GDM1 (cell line): ENCODE results near the gene LRRFIP2.
A peak's percentile ranks its signal among the peaks of the same experiment; 100 is the strongest.

ENCODE experiments used
- DNase-seq: peaks from one replicate; lab custom pipeline; 2025; lab: John Stamatoyannopoulos, UW

The LRRFIP2 gene

DNA sequence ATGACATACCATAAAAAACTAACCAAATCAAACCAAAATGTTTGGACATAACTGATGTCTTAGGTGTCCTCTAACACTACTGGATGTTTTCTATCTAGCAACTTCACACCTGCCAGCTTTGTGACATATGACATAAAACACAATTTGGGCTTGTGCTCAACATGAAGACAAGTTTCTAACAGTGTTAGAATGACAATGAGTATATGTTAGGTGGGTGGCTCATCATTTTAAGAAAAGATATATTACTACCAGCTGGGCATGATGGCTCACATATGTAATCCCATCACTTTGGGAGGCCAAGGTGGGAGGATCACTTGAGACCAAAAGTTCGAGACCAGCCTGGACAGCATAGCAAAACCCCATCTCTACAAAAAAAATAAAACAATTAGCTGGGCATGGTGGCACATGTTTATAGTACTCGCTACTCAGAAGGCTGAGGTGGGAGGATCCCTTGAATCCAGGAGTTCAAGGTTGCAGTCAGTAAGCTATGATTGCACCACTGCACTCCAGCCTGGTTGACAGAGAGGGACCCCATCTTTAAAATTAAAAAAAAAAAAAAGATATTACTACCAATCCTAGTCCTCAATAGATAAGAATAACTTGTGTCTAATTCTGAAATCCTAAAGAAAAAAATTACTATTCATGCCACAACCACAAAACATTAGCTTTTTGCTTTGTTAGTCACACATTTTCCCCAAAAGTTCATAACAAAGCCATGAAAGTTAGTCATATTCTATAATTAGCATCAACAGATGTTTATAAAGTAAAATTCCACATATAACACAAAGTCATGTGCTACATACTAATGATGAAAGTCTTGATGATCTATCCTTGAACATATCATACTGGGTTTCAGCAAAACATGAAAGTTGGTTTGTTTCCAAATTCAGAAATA, 59.9 kb downstream of the LRRFIP2 start:
- no peak for DNase-seq

DNA sequence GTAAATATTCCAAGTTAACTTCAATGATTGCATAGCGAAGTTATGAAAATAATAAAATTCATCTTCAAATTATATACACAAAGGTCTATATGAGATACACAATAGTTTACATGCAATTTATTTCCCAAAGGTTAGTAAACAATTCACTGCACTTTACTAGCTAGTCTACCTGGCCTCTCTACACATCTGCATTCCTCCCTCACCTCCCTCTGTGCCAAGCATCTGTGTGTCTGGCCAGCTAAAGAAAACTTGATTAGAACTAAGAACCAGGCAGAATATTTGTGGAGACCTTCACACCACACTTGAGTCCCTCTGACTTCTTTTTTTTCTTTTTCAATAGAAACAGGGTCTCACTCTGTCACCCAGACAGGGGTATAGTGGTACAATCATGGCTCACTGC, 61.4 kb downstream of the LRRFIP2 start:
- no peak for DNase-seq

DNA sequence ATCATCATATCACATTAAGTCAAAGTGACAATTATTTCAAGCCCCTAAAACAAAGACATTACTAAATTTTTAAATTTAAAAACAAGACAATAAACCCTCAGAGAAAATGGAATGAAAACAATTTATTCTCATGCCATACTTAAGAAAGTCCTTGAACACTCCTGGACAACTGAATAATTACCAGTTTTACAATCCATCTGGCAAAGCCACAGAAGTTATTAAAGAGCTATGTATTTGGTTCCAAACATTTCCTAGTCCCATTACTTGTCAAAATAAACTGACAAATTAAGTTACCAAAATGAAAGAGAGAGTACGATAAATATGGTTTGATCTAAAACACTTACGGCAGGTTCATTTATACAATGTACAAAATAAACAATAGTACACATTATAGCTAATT, 63.2 kb downstream of the LRRFIP2 start:
- no peak for DNase-seq

DNA sequence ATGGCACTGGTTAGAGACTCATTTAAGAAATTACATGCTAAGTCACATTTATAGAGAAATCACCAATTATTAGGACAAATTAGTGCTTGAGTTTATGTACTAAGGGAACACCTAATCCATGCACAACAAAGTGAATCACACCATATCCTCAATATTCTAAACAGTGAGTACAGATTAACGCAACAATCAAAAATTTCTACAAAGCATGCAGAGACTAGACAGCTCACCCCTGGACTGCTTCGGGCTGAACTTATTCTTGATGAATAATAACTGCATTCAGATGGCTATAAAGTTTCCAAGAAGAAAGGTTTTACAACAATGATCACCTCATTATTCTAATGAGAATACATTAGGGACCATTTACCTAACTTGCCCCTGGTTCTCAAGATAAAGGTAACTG, 66.5 kb downstream of the LRRFIP2 start:
- no peak for DNase-seq

DNA sequence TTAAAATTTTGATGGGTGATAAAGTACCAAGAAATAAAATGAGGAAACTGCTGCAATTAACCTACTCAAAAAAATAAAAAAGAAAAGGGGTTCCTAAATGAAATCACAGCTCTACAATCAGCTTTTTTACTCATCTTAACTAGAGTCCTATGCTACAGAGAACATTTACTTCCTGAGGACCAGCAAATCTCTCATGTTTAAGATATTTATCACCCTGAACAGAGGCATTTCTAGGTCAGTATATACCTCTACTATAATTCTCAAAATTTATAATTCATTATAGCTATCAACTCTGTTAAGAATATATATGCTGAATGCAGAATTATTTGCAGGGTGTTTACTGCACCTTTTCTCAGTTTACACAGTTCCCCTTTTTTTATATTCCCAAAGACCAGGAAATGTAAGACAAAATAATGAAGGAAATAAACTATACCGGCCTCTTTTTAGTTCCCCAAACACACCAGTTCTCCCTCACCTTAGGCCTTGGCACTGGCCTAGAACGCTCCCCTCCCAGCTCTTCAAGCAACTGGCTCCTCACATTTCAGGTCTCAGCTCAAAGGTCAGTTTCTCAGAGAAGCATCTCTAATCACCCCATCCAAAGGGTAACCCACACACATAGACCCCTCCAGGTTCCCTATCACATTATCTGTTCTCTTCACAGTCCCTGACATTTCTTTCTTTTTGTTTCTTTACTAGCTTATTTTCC, 71.1 kb downstream of the LRRFIP2 start:
- peak; percentile 10 for DNase-seq

DNA sequence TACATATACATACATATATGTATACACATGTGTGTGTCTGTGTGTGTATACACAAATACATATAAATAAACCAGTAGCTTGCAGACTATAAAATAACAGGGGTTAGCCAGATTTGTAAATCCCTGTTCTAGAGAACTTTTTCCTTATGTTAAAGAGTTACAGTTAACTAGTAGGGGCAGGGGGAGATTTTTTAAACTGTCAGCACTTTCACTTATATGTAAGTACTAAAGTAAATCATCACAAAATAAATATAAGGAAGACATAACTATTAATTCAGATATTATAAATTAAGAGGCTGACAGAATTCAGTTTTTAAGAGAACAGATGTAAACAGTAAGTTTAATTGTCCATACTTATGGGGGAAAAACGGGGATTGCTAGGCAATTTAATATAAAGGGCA, 74.0 kb downstream of the LRRFIP2 start:
- no peak for DNase-seq

DNA sequence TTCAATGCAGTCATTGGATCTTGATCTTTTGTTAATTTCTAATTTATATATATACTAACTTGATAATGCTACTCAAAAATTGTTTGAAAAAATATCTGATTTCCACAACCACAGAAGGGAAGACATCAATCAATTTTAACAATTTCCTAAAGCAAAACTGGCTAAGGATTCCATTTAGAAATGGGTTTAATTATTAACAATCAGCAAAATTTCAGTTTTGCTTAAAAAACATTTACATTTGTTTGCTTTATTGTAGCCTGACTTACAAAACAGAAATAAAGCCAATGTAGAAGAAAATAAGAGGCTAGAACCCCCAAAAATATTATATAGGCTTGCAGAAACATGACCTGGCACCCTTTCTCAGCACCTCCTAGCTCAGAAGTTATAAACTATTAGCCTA, 74.9 kb downstream of the LRRFIP2 start:
- no peak for DNase-seq

DNA sequence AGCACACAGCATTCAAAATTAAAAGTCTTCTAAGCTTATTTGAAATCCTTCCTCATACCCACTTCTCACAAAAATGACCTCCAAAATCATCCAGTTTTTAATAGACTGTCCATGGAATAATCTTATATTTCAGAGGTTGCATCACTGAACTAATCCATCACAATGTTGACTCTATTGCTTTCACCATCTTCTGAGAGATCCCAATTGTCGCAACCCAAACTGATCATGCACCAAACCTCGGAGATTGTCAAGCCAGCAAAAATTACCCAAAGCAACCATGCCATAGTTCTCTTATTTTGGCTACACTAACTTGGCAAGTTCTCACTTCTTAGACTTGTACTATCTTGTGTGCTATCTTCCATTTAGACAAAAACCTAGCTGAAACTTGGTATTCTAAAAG, 75.5 kb downstream of the LRRFIP2 start:
- no peak for DNase-seq

DNA sequence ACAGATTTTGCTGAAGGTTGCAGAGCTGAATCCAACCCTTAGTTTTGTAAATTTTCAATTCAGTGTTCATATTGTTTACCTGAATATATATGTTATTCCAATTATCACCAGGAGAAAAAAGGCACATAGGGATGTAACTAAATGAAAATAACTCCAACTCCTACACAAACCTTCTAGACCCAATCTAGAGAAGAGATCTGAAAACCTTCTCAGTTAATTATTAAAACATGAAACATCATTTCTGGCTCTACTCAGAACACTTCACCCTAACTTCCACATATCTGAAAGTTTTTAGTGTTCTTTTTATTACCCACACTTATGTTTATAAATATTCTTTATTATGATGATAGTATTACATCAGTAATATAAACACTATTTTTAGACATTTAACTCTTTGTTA, 76.6 kb downstream of the LRRFIP2 start:
- no peak for DNase-seq

DNA sequence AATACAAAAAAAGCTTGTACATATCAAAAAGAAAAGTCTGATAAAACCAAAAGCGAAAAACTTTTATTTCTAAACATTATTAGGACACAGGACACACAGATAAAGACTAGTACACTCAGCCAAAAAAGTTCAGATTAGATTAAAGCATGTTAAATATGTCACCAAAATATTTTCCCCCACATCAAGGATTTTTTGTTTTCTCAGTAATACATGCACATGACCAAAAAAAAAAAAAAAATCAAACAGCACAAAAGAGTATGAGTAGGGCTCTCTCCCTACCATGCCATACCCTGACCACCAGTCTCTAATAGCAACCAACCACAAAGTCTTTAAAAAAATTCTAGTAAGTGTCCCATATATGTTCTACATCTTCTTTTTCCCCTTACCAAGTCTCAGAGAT, 77.4 kb downstream of the LRRFIP2 start:
- no peak for DNase-seq

DNA sequence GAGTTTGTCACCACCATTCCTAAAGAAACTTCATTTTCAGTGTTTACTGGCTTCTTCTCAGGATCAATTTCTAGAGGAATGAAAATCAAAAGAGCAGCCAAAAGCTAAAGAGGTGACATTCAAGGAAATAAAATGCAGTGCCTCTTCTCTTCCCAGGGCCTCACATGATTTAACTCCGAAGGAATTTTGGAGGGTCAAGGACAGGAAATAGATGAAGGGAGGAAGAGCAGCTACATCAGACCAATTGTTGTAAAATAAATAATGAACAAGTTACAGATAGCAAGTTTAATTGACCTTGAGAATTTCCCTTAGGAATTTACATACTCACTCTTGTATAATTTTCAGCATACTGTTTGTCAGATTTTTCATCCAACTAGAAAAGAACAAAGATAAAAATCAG, 78.1 kb downstream of the LRRFIP2 start:
- DNase-seq, result no peak

DNA sequence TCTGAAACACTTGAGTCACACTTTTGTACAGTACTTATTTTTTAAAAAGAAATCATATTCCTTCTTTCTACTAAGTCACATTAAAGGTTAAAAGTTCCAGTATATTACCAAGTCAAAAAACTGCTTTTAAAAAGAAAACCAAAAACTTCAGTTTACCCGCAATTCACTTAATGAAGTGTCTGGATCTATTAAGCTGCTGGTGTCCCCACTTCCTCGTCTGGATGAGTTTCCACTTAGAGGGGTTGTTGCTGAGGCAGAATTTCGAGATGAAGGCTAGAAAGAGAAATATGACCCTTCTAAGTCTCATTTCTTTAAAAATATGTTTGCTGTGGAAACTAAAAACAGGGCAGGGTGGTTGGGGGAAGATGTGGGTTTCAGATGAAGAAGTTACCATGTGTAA, 79.7 kb downstream of the LRRFIP2 start:
- no peak for DNase-seq

DNA sequence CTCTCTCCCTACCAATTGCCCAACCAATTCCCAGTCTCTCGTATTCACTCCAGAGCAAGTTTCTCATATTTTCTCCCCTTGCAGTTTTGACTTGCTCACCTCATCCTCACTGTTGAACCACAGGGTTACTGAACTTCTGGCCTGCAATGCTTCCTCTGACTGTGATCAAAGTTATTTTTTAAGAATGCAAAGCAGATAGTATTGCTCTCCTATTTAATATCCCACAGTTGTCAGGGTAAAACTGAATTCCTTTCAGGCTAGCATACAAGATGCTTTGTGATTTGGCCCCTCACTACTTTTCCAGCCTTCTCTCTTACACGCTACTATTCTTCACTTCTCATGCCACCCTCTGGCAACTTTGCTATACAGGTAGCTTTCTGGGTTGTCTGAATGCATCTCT, 80.9 kb downstream of the LRRFIP2 start:
- no peak for DNase-seq

DNA sequence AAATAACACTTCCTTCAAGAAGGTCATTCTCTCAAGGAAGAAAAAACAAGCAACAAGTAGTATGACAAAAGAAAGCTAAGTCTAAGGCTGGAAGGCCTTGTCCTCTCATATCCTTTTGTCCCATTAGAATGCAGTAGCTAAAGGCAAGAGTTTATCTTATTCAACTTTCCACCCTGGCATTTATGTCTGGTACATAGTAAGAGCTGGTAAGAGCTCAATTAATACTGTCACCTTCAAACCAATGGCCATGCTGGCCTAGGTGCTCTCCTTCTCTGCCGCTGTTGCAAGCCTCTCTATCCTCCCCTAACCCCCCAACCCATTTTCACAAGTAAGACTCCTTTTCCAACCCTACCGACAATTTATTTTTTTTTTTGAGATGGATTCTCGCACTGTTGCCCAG, 81.9 kb downstream of the LRRFIP2 start:
- no peak for DNase-seq

DNA sequence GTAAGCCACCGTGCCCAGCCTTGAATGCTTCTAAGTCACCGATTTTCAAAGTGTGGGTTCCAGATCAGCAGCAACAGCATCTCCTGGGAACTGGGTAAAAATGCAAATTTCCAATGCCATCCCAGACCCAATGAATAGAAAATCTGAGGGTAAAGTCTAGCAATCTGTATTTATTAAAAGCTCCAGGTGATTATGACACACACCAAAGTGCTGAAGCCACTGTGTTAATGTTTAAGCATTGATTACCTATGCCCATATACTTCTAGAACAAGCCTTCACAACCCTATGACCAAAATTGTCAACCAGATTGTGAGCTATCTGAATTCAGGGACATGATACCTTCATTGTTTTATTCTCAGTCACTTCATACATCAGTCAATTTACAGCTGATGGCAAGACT, 86.5 kb downstream of the LRRFIP2 start:
- DNase-seq, result no peak

DNA sequence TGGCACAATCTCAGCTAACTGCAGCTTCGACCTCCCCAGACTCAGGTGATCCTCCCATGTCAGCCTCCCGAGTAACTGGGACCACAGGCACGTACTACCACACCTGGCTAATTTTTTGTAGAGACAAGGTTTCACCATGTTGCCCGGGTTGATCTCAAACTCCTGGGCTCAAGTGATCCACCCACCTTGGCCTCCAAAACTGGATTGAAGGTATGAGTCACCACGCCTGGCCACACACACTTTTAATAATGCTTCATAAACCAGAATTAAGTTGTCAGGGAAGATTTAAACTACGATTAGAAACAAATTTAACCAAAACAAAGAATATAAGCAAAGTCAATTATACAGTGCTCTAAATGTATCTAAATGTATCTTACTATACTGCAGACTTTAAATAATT, 87.5 kb downstream of the LRRFIP2 start:
- DNase-seq, result no peak

DNA sequence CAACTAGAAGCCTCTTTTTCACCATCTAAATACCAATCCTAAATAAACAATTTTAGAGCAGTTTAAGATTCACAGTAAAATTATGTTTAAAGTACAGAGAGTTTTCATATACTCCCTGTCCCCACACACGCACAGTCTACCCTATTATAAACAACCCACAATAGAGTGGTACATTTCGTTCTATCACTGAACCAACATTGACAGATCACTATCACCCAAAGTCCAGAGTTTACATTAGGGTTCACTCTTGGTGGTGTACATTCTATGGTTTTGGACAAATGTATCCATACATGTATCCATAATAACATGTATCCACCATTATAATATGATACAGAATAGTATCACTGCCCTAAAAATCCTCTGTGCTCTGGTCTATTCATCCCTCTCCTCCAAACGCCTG, 92.1 kb downstream of the LRRFIP2 start:
- no peak for DNase-seq

DNA sequence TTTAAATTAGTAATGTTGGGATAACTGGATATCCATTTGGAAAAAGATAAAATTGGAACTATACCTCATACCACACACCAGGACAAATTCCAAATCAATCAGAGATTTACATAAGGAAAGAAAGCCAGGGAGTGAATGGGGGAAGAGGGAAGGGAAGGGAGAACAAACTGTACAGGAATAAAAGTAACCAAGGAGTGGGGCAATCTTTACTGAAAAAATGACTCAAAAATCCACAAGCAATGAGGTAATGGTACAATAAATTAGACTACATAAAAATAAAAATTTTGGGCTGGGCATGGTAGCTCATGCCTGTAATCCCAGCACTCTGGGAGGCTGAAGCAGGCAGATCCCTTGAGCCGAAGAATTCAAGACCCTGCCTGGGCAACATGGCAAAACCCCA, 98.4 kb downstream of the LRRFIP2 start:
- no peak for DNase-seq

DNA sequence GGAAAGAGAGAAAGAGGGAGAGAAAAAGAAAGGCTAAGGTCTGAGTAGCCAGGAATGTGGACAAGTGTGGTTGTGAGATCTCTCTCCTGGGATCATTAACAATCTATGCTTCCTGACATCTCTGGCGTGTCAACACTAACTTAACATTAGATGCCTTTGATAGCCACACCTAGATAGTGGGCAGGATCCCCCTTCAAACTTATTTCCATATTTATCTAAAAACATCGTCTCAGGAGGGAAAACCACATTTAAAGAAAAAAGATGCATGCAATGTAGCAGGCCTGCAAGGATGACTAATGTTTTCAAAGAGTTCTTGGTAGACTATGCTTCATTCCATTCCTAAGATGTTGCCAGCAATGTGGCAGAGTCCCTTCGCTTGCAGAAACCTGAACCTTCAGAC, 100.2 kb downstream of the LRRFIP2 start:
- DNase-seq, result no peak

DNA sequence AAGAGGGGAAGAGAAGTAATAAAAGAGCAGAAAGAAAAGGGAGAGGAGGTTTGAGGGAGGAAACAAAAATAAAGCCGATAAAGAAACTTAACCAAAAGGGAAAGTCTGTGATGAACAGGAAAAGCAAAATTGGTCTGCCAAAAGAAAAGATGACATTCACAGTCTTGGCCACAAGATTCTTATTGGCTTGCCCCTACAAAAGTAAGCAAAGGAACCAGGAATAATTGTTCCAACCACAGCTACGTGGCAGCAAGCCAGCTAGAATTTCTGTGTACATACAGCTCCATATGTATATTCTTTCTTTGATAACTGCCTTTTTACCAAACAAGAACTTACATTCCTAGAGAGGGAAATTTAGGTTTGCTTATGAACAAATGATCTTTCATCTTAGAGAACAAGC, 101.5 kb downstream of the LRRFIP2 start:
- DNase-seq, result peak; percentile 82

DNA sequence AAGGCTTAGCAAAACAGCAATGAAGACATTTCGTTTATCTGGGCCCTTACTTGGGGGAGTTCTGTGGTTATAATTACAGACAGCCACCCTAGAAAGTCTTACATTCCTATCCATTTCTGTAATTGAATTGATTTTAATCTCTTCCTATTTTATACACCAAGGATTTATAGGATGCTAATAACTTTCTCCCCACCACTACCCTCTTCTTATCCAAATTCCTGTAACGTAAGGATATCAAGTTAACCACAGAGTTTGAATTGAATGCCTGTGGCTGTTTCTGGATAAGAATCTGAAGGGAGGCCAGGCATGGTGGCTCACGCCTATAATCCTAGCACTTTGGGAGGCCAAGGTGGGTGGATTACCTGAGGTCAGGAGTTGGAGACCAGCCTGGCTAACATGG, 102.5 kb downstream of the LRRFIP2 start:
- no peak for DNase-seq

DNA sequence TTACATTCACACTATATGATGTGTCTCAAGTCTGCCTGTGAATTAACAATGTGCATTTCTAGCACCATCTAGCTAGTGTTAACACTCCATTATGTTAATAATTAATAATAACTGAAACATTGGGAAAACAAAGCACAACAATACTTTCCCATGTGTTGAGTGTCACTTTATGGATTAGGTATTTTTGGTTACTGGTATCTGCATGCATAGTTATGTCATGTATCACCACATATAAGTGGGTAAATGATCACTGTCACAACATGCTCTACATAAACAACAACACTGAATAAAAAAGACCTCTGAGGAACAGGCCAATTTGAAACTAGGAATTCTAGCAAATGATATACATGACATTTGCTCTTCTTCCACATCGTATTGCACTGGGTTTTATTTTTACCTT, 106.4 kb downstream of the LRRFIP2 start:
- DNase-seq, result no peak

DNA sequence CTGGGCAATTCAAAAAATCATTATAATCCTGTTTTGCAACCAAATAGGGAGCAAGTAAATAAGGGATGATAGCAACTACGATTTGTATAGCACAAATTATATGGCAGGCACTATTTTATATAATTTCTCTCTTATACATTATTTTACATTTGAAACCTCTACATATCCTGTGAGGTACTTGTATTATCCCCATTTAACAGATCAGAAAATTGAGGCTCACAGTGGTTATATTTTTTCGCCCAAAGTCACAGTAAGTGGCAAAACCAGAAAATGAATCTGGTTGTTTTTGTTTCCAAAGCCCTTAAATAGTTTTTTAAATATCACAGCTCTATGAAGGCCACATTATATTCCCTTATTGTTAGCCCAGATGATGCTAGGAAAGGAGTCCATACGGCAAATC, 106.8 kb downstream of the LRRFIP2 start:
- DNase-seq, result no peak

DNA sequence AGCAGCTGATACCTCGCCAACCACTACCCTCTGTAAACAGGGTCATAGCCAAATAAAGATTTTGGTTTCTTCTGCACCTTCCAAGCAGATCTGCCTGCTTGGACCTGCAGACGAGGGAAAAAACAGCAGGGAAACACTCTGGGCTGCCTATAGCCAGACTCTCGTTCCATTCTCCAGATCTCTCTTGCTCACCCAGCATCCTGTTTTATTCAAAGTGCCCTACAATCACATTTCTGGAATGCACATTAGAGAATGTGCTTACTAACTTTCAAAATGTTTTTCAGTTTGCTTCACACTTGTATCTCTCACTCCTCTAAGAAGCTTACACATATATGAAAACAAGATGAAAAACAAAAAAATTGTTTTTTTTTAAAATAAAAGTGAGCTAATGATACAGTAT, 109.6 kb downstream of the LRRFIP2 start:
- DNase-seq, result no peak
